IMR-90 (cell line): ENCODE data around the gene RBFA. TPM values are rescaled to one million over a fixed set of nuclear protein-coding genes. Genes with fewer than 3 reads are reported as not detected.
"Not testable (repeated sequence)": the region's sequence is repeated elsewhere in the genome, so short reads cannot be mapped to it uniquely, and the experiment has no call there.

ENCODE experiments used
- ATAC-seq: fragments of 200-7000 bp; cut with Tn5 transposase; 2 replicates; pipeline ENCODE4 v1.9.1; 2020; ENCODE audit warnings: low read depth, mild to moderate bottlenecking, moderate library complexity
- BruUV-seq: library from RNA; stranded (reverse); fragments of 400-500 nt; replicated peaks from 2 replicates; lab custom pipeline; 2021; lab: Mats Ljungman, UMichigan
- CTCF ChIA-PET: fragments of 300-600 bp; formaldehyde crosslinking; extraction: SDS; loops from one replicate; lab custom pipeline; 2021; ENCODE audit warnings: antibody characterized with exemption; lab: Yijun Ruan, JAX
- POLR2A ChIA-PET: fragments of 300-600 bp; sonication (Branson Sonifier 250); formaldehyde crosslinking; loops from one replicate; lab custom pipeline; 2022; ENCODE audit warnings: antibody characterized with exemption; ENCODE audit not compliant: unreplicated experiment; lab: Charles Lee
- DNase-seq: peaks from one replicate; pipeline ENCODE4 v3.0.0; 2013
- H2AFZ ChIP-seq: replicated peaks from 2 replicates; pipeline ENCODE3; 2013; ENCODE audit warnings: low read length, mild to moderate bottlenecking; ENCODE audit not compliant: poor library complexity
- H2AK5ac ChIP-seq: 2 replicates; pipeline ENCODE4 v1.6.1; 2013; ENCODE audit warnings: low read depth, low read length, inconsistent platforms
- H2AK9ac ChIP-seq: replicated peaks from 2 replicates; pipeline ENCODE3; 2013; ENCODE audit warnings: mild to moderate bottlenecking, low read depth, low read length, moderate library complexity; ENCODE audit not compliant: poor library complexity
- H2BK120ac ChIP-seq: 2 replicates; pipeline ENCODE4 v1.6.1; 2013; ENCODE audit warnings: low read depth, low read length, inconsistent platforms
- H2BK15ac ChIP-seq: 3 replicates; pipeline ENCODE4 v1.6.1; 2013; ENCODE audit warnings: low read depth, low read length, inconsistent platforms
- H2BK20ac ChIP-seq: 2 replicates; pipeline ENCODE4 v1.6.1; 2013; ENCODE audit warnings: low read depth, mild to moderate bottlenecking, inconsistent platforms, low read length, moderate library complexity
- H2BK5ac ChIP-seq: 2 replicates; pipeline ENCODE4 v1.6.1; 2013; ENCODE audit warnings: mild to moderate bottlenecking, low read depth, low read length, inconsistent platforms; ENCODE audit not compliant: poor library complexity, severe bottlenecking
- H3K14ac ChIP-seq: replicated peaks from 2 replicates; pipeline ENCODE4 v1.6.1; 2013; ENCODE audit warnings: low read depth, low read length, inconsistent platforms
- H3K18ac ChIP-seq: 2 replicates; pipeline ENCODE4 v1.6.1; 2013; ENCODE audit warnings: low read depth, low read length, control low read depth
- H3K23ac ChIP-seq: 2 replicates; pipeline ENCODE4 v1.6.1; 2013; ENCODE audit warnings: low read depth, low read length, inconsistent platforms
- H3K27ac ChIP-seq: 2 replicates; pipeline ENCODE4 v1.5.1; 2013; ENCODE audit warnings: mild to moderate bottlenecking, control low read depth, low read length; ENCODE audit not compliant: insufficient read depth
- H3K27me3 ChIP-seq: 2 replicates; pipeline ENCODE4 v1.6.1; 2013; ENCODE audit warnings: low read length; ENCODE audit not compliant: control insufficient read depth, insufficient read depth
- H3K36me3 ChIP-seq: 2 replicates; pipeline ENCODE4 v1.6.1; 2013; ENCODE audit warnings: low read length, mixed read lengths; ENCODE audit not compliant: control insufficient read depth, insufficient read depth
- H3K4ac ChIP-seq: 2 replicates; pipeline ENCODE4 v1.6.1; 2013; ENCODE audit warnings: low read depth, low read length, inconsistent platforms
- H3K4me1 ChIP-seq: 2 replicates; pipeline ENCODE4 v1.6.1; 2013; ENCODE audit warnings: low read length, mixed read lengths; ENCODE audit not compliant: control insufficient read depth, insufficient read depth
- H3K4me2 ChIP-seq: 2 replicates; pipeline ENCODE4 v1.6.1; 2013; ENCODE audit warnings: low read depth, mild to moderate bottlenecking, control low read depth, low read length, moderate library complexity
- H3K4me3 ChIP-seq: 2 replicates; pipeline ENCODE4 v1.5.1; 2013; ENCODE audit warnings: low read depth, mild to moderate bottlenecking, control low read depth, low read length, moderate library complexity; ENCODE audit not compliant: insufficient read depth
- H3K56ac ChIP-seq: 2 replicates; pipeline ENCODE4 v1.6.1; 2013; ENCODE audit warnings: low read length, inconsistent platforms; ENCODE audit not compliant: insufficient read depth; ENCODE audit errors: extremely low read depth
- H3K79me1 ChIP-seq, 2 experiments: 2 replicates each; pipeline ENCODE4 v1.6.1; 2013; ENCODE audit warnings: low read length in 2 of 2, inconsistent platforms in 1 of 2, low read depth in 1 of 2
- H3K9ac ChIP-seq: 2 replicates; pipeline ENCODE4 v1.6.1; 2013; ENCODE audit warnings: low read depth, low read length, control low read depth
- H3K9me1 ChIP-seq: 2 replicates; pipeline ENCODE4 v1.6.1; 2013; ENCODE audit warnings: low read length, inconsistent platforms; ENCODE audit not compliant: insufficient read depth
- H3K9me3 ChIP-seq: 2 replicates; pipeline ENCODE4 v1.6.1; 2013; ENCODE audit warnings: low read length; ENCODE audit not compliant: control insufficient read depth, insufficient read depth
- H4K20me1 ChIP-seq: 2 replicates; pipeline ENCODE4 v1.6.1; 2013; ENCODE audit warnings: low read length, inconsistent platforms; ENCODE audit not compliant: insufficient read depth
- H4K5ac ChIP-seq: 2 replicates; pipeline ENCODE4 v1.6.1; 2013; ENCODE audit warnings: mild to moderate bottlenecking, low read depth, low read length, control low read depth
- H4K8ac ChIP-seq, 2 experiments: 2 replicates each; pipeline ENCODE4 v1.6.1; 2013; ENCODE audit warnings: low read depth in 2 of 2, low read length in 2 of 2, control low read depth in 1 of 2, inconsistent platforms in 1 of 2
- H4K91ac ChIP-seq: 2 replicates; pipeline ENCODE4 v1.6.1; 2013; ENCODE audit warnings: low read depth, low read length, inconsistent platforms; ENCODE audit not compliant: insufficient read depth
- CEBPB ChIP-seq: IDR thresholded peaks from 2 replicates; pipeline ENCODE4 v1.6.1; 2012; ENCODE audit warnings: low read depth, low read length, improper control_type of control experiment
- MAZ ChIP-seq: IDR thresholded peaks from 2 replicates; pipeline ENCODE4 v1.6.1; 2012; ENCODE audit warnings: low read depth, mild to moderate bottlenecking, low read length, improper control_type of control experiment, moderate library complexity, borderline replicate concordance
- POLR2A ChIP-seq: IDR thresholded peaks from 2 replicates; pipeline ENCODE4 v1.6.1; 2012; ENCODE audit warnings: mild to moderate bottlenecking, low read depth, low read length
- RCOR1 ChIP-seq: IDR thresholded peaks from 2 replicates; pipeline ENCODE4 v1.6.1; 2012; ENCODE audit warnings: mild to moderate bottlenecking, low read length, improper control_type of control experiment; ENCODE audit not compliant: insufficient replicate concordance
- SMC3 ChIP-seq: fragments of 150-350 bp; IDR thresholded peaks from 2 replicates; pipeline ENCODE4 v1.6.1; 2016; ENCODE audit warnings: low read depth, mild to moderate bottlenecking, antibody characterized with exemption, low read length, moderate library complexity
- WGBS, 2 experiments: methylation state at CpG; one replicate each; pipeline versions ENCODE4 v1.1.5 to v1.1.7; 2013; ENCODE audit warnings: missing lambda C conversion rate in 2 of 2; ENCODE audit not compliant: insufficient read length in 1 of 2; ENCODE audit errors: extremely low coverage in 2 of 2; 5-methylcytosine and 5-hydroxymethylcytosine counted together
- dilution Hi-C: fragments of 300-500 bp; cut with HindIII; formaldehyde crosslinking; loops from one replicate; pipeline ENCODE4 v1.14.3; 2018; ENCODE audit warnings: low sequenced_read_pairs; ENCODE audit not compliant: unreplicated experiment
- in situ Hi-C: fragments of 300-500 bp; cut with MboI; formaldehyde crosslinking; loops from 3 replicates; pipeline ENCODE4 v1.14.3; 2019; ENCODE audit warnings: low sequenced_read_pairs, inconsistent platforms, mixed read lengths
- intact Hi-C: fragments of 100-400 bp; cut with micrococcal nuclease; formaldehyde crosslinking; loops from 2 replicates; pipeline ENCODE4 v1.10.0; 2022
- polyA plus RNA-seq, 3 experiments: library from polyadenylated mRNA; depleted of rRNA; stranded (reverse); fragments of >200 nt; gene quantifications; 2 replicates each; pipeline ENCODE4 v1.2.3, GENCODE V29; 2012; ENCODE audit warnings: low replicate concordance in 1 of 3
- total RNA-seq: library from RNA; depleted of rRNA; stranded (reverse); fragments of >200 nt; gene quantifications from 2 replicates; pipeline ENCODE4 v1.2.3, GENCODE V29; 2012
- TF ChIP-seq, protein P1 (sequence below): fragments of 150-350 bp; IDR thresholded peaks from 2 replicates; pipeline ENCODE4 v1.6.1; 2016; ENCODE audit warnings: low read depth, mild to moderate bottlenecking, low read length, moderate library complexity, borderline replicate concordance

The RBFA gene
- total and polyA plus RNA-seq, 2 of the 4 experiments (the other 2 are of a cell fraction): 21.0 to 38.0 TPM

DNA sequence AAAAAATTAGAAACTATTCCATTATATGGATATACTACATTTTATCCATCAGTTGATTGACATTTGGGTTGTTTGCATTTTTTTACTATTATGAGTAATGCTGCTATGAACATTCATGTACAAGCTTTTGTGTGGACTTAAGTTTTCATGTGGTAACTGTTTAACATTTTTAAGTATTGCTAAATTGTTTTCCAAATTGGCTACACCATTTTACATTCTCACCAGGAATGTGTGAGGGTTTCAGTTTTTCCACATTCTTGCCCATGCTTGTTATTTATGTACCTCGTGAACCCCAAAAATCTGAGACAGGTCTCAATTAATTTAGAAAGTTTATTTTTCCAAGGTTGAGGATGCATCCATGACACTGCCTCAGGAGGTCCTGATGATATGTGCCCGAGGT lies 42.7 kb upstream of the RBFA start:
- Histone ChIP-seq H3K9ac (no peak overlapping the region), H4K20me1 (peaks cover 17% of the 10 kb centered on the region), H3K23ac (no peak overlapping the region), H2BK5ac (no peak overlapping the region), H3K18ac (no peak overlapping the region), H4K8ac (no peak overlapping the region), H2BK20ac (no peak overlapping the region), H2BK15ac (no peak overlapping the region), H2AK9ac (no peak overlapping the region), H4K91ac (no peak overlapping the region), H3K4ac (no peak overlapping the region), H3K4me1 (peaks cover 5% of the 10 kb centered on the region), H3K36me3 (no peaks in the 10 kb centered on the region), H3K9me3 (no peaks in the 10 kb centered on the region), H3K79me1 (peaks cover 2 to 17% of the 10 kb centered on the region in 2 experiments; a peak in 3 of 4 replicates), H3K4me2 (no peak overlapping the region), H3K27ac (no peak overlapping the region), H3K4me3 (no peak overlapping the region), H3K9me1 (no peaks in the 10 kb centered on the region), H3K56ac (no peak overlapping the region), H4K5ac (no peak overlapping the region), H3K27me3 (no peaks in the 10 kb centered on the region), H2BK120ac (no peak overlapping the region), H2AK5ac (no peak overlapping the region), H3K14ac (no peak overlapping the region), H2AFZ (no peak overlapping the region)
- ATAC-seq (no peak), DNase-seq (no peak)
- no peak for TF ChIP-seq RCOR1
- no peak for TF ChIP-seq MAZ
- TF ChIP-seq, protein P1, sequence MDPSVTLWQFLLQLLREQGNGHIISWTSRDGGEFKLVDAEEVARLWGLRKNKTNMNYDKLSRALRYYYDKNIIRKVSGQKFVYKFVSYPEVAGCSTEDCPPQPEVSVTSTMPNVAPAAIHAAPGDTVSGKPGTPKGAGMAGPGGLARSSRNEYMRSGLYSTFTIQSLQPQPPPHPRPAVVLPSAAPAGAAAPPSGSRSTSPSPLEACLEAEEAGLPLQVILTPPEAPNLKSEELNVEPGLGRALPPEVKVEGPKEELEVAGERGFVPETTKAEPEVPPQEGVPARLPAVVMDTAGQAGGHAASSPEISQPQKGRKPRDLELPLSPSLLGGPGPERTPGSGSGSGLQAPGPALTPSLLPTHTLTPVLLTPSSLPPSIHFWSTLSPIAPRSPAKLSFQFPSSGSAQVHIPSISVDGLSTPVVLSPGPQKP: no peak
- no peak for TF ChIP-seq POLR2A
- no peak for TF ChIP-seq SMC3
- no peak for TF ChIP-seq CEBPB
- dilution Hi-C loops (no loop called here), intact Hi-C loops (no loop called here), in situ Hi-C loops (no loop called here)
- ChIA-PET CTCF (interaction anchor here (0.6 kb wide), 1 partner anchor 19 kb away, joined by 3 read pairs; no protein-coding TSS in a partner anchor), POLR2A (no interaction called here)
- no TSS peak for BruUV-seq
- WGBS, 2 experiments: 80% methylated on average over 1 of the region's 2 CpGs; no CpG with 5 or more reads in 1 of the 2 experiments

DNA sequence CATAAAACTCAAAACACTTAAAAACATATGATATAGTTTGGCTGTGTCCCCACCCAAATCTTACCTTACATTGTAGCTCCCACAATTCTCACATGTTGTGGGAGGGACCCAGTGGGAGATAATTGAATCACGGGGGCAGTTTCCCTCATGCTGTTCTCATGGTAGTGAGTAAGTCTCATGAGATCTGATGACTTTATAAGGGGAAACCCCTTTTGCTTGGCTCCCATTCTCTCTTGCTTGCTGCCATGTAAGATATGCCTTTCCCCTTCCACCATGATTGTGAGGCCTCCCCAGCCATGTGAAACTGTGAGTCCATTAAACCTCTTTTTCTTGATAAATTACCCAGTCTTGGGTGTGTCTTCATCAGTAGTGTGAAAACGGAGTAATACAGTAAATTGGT lies 34.5 kb upstream of the RBFA start:
- H3K9ac ChIP-seq, H4K20me1 ChIP-seq, H3K79me1 ChIP-seq, H3K9me3 ChIP-seq, H4K8ac ChIP-seq, H3K4me3 ChIP-seq, POLR2A ChIA-PET, H2BK15ac ChIP-seq, H3K36me3 ChIP-seq, H3K9me1 ChIP-seq, H3K4ac ChIP-seq, H4K91ac ChIP-seq, H3K4me1 ChIP-seq, H2AK5ac ChIP-seq, H2BK5ac ChIP-seq, H3K27ac ChIP-seq, H3K18ac ChIP-seq, H2AK9ac ChIP-seq, in situ Hi-C loops, BruUV-seq, H3K56ac ChIP-seq, H3K23ac ChIP-seq, DNase-seq, intact Hi-C loops, H3K4me2 ChIP-seq, H3K27me3 ChIP-seq, ATAC-seq, H4K5ac ChIP-seq, dilution Hi-C loops, H2BK20ac ChIP-seq, H3K14ac ChIP-seq, CTCF ChIA-PET, H2BK120ac ChIP-seq, H2AFZ ChIP-seq: not testable (repeated sequence)
- WGBS, 2 experiments: 50% methylated on average over 1 of the region's 2 CpGs; no CpG with 5 or more reads in 1 of the 2 experiments
